Transverse colon (tissue), 4 donors: ENCODE results near the gene CCDC88C. TPM values are rescaled to one million over a fixed set of nuclear protein-coding genes. Genes with fewer than 3 reads are reported as not detected.
A peak's percentile ranks its signal among the peaks of the same experiment; 100 is the strongest.

Experiments
- DNase-seq: peaks from one replicate; pipeline ENCODE4 v3.0.0-alpha.2; 2019
- H3K27ac ChIP-seq, 4 donors: fragments of 200-600 bp; sonication (generic); 2 replicates each; pipeline ENCODE4 v1.5.1; 2016 to 2018; ENCODE audit warnings: inconsistent platforms in 4 of 4
- H3K27me3 ChIP-seq: fragments of 200-600 bp; sonication (generic); 2 replicates; pipeline ENCODE4 v1.5.1; 2017; ENCODE audit warnings: inconsistent platforms
- H3K36me3 ChIP-seq, 4 donors: fragments of 200-600 bp; sonication (generic); 2 replicates each; pipeline ENCODE4 v1.5.1; 2017 to 2019; ENCODE audit warnings: inconsistent platforms in 4 of 4
- H3K4me1 ChIP-seq, 4 donors: fragments of 200-600 bp; sonication (generic); 2 replicates each; pipeline ENCODE4 v1.5.1; 2017 to 2020; ENCODE audit warnings: inconsistent platforms in 4 of 4
- H3K4me3 ChIP-seq, 4 donors: fragments of 200-600 bp; sonication (generic); 1 replicate in 1 of 4; 2 replicates in 3 of 4; pipeline versions ENCODE4 v1.5.1 to v1.6.1; 2017 to 2019; ENCODE audit warnings: inconsistent platforms in 4 of 4
- H3K9me3 ChIP-seq, 2 donors: fragments of 200-600 bp; sonication (generic); 2 replicates each; pipeline ENCODE4 v1.5.1; 2017 to 2019; ENCODE audit warnings: inconsistent platforms in 2 of 2
- EP300 ChIP-seq: sonication (generic); formaldehyde crosslinking; IDR thresholded peaks from one replicate; pipeline ENCODE4 v1.6.1; 2017; ENCODE audit warnings: antibody characterized with exemption, low read depth
- POLR2A ChIP-seq: fragments of 450-650 bp; IDR thresholded peaks from one replicate; pipeline ENCODE4 v1.6.1; 2016; ENCODE audit warnings: antibody characterized with exemption, mild to moderate bottlenecking, moderate library complexity
- POLR2AphosphoS5 ChIP-seq, 3 donors: sonication (generic); formaldehyde crosslinking; IDR thresholded peaks; one replicate each; pipeline ENCODE4 v1.6.1; 2016; ENCODE audit warnings: antibody characterized with exemption in 3 of 3
- WGBS, 2 donors: methylation state at CpG; one replicate each; pipeline ENCODE4 v1.1.5; 2018; ENCODE audit warnings: low coverage in 1 of 2; 5-methylcytosine and 5-hydroxymethylcytosine counted together
- in situ Hi-C, 4 donors: fragments of 200-750 bp; cut with MboI; loops; one replicate each; pipeline versions ENCODE4 v1.15.0 to v1.15.1; 2017; ENCODE audit warnings: low sequenced_read_pairs in 3 of 4, low pct_ligation_motif_present in 1 of 4, low pct_unique_long_range_greater_than_20kb in 1 of 4
- intact Hi-C: fragments of 100-400 bp; cut with DNase I; formaldehyde crosslinking; loops from one replicate; pipeline ENCODE4 v1.15.1; 2023; ENCODE audit warnings: low total_unique reads
- total RNA-seq, 4 donors: library from RNA; depleted of rRNA; stranded (reverse); fragments of >200 nt; gene quantifications; one replicate each; pipeline ENCODE4 v1.1.0, GENCODE V29; 2016
- TF ChIP-seq, protein P1 (sequence below), 5 experiments: fragments of 200-600 bp in 3 of 5; fragments of 450-650 bp in 2 of 5; sonication (generic) in 3 of 5; IDR thresholded peaks; 1 replicate in 2 of 5; 2 replicates in 3 of 5; pipeline ENCODE4 v1.5.1; 2016 to 2017; ENCODE audit warnings: antibody characterized with exemption in 5 of 5, inconsistent platforms in 3 of 5, mild to moderate bottlenecking in 2 of 5, moderate library complexity in 1 of 5

CCDC88C gene
- total RNA-seq, 4 donors from 2014 or later = 29.5 to 171 (median 60.3) TPM

DNA sequence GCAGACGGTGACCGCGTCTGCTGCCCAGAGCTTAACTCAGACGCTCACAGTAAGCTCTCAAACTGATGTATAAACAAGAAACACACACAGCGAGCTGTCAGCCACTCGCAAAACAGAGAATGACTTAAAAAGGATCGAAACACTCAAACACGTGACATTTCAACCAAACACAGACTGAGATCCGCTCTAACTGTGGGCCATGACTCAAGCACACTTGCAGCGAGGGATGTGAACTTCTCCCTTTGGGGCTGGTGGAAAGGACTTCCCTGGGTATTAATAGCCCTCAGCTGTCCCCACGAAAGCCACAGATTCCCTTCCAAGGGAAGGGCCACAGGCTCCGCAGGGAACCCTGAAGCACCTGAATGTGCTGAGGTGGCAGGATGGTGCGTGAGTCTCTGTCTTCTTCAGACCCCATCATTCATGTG lies 29.1 kb downstream of the CCDC88C start:
- peak overlapping the region; percentile 54 to 77 (median 74) for H3K27ac ChIP-seq
- H3K27me3 ChIP-seq = no peaks in the 10 kb centered on the region
- H3K9me3 ChIP-seq = no peaks in the 10 kb centered on the region
- intact Hi-C loops = no loop called here
- no peak overlapping the region for H3K4me3 ChIP-seq
- 66% methylated on average over 13 of the region's 13 CpGs; no CpG with 5 or more reads in 1 of the 2 donors for WGBS, 2 donors
- DNase-seq = peak; percentile 55
- H3K36me3 ChIP-seq = no peaks in the 10 kb centered on the region
- TF ChIP-seq EP300 (no peak), POLR2A (no peak), POLR2AphosphoS5 (IDR thresholded peaks at IDR 0.05) (peak in 1 of 3 donors; percentile 9)
- H3K4me1 ChIP-seq = peaks cover 0 to 40% (median 11%) of the 10 kb centered on the region in 4 donors
- in situ Hi-C loops = no loop called here

DNA sequence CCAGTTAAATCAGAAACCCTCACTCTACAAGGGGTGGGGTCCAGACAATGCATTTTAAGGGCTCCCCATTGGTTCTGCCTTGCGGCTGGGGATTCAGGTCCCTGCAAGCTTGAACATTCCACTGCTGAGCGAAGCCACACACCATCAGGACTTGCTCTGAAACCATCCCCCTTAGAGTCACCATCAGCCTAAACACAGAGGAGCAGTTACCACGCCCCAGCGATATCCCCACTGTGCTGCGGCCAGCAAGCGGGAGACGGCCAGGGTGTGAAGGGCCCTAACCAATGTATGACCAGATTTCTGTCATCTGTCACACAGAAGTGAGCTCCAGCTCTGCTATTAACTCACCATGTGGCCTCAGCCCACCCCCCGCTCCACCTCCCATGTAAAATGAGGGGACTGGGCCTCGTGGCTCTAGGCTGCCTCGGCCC lies 29.7 kb downstream of the CCDC88C start:
- no peak for DNase-seq
- intact Hi-C loops (no loop called here), in situ Hi-C loops (no loop called here)
- 68 to 73% methylated on average over 4 to 10 of the region's 10 CpGs for WGBS, 2 donors
- H3K27ac ChIP-seq = peak overlapping the region; percentile 38 to 77 (median 74)
- no peaks in the 10 kb centered on the region for H3K9me3 ChIP-seq
- peaks cover 0 to 40% (median 11%) of the 10 kb centered on the region in 4 donors for H3K4me1 ChIP-seq
- no peaks in the 10 kb centered on the region for H3K36me3 ChIP-seq
- TF ChIP-seq POLR2A (no peak), EP300 (no peak), POLR2AphosphoS5 (IDR thresholded peaks at IDR 0.05) (no peak)
- TF ChIP-seq, protein P1, sequence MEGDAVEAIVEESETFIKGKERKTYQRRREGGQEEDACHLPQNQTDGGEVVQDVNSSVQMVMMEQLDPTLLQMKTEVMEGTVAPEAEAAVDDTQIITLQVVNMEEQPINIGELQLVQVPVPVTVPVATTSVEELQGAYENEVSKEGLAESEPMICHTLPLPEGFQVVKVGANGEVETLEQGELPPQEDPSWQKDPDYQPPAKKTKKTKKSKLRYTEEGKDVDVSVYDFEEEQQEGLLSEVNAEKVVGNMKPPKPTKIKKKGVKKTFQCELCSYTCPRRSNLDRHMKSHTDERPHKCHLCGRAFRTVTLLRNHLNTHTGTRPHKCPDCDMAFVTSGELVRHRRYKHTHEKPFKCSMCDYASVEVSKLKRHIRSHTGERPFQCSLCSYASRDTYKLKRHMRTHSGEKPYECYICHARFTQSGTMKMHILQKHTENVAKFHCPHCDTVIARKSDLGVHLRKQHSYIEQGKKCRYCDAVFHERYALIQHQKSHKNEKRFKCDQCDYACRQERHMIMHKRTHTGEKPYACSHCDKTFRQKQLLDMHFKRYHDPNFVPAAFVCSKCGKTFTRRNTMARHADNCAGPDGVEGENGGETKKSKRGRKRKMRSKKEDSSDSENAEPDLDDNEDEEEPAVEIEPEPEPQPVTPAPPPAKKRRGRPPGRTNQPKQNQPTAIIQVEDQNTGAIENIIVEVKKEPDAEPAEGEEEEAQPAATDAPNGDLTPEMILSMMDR (IDR thresholded peaks at IDR 0.05) = no peak
- H3K4me3 ChIP-seq = no peak overlapping the region
- no peaks in the 10 kb centered on the region for H3K27me3 ChIP-seq

DNA sequence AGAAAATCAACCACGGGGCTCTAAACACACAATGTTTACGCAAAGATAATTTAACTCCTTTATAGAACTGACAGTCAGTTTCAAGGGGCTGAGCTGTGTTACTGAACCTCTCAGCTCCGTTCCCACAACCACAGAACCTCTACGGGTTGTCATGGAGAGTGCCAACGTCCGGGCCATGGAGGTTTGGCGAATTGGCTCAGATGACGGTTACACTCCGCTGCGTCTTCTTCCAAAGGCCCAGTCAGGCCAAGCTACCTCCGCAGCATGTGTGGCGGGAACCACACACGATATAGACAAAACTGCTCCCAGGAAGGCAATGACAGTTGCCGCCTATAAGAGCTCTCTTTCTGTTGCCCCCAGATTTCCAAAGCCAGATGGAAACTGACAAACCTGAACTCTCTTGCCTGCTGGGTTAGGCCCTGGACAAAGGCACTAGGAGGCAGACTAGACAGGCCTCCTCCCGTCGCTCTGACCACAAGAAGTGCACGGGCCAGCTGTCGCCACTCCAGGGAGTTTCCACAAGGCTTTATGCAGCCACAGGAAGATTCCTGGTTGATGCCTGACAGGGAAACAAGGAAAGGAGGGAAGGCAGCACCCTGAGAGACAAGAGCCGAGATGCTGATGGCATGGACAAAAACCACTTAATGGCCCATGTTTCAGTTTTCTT lies 30.3 kb downstream of the CCDC88C start:
- Histone ChIP-seq H3K36me3 (no peaks in the 10 kb centered on the region), H3K4me1 (peaks cover 0 to 36% (median 11%) of the 10 kb centered on the region in 4 donors), H3K4me3 (no peak overlapping the region), H3K27me3 (no peaks in the 10 kb centered on the region), H3K27ac (peak overlapping the region; percentile 10 to 77 (median 74)), H3K9me3 (no peaks in the 10 kb centered on the region)
- TF ChIP-seq POLR2AphosphoS5 (IDR thresholded peaks at IDR 0.05) (no peak), EP300 (no peak), POLR2A (no peak)
- TF ChIP-seq, protein P1 (IDR thresholded peaks at IDR 0.05) = no peak
- WGBS, 2 donors = 56 to 76% methylated on average over 2 to 19 of the region's 19 CpGs
- no peak for DNase-seq
- in situ Hi-C loops (no loop called here), intact Hi-C loops (no loop called here)

DNA sequence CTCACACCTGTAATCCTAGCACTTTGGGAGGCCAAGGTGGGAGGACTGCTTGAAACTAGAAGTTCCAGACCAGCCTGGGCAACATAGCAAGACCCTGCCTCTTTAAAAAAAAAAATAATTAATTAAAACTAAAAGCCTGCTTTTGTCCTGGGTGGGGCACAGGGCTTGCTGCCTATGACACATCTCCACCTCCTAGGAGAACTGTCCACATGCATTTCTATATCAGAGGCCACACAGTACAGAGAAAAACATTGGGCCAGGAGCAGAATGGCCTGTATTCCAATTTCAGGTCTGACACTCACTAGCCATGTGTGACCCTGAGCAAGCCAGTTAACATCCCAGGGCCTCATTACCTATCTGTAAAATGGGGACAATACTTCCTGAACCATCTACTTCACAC lies 31.9 kb downstream of the CCDC88C start:
- DNase-seq = no peak
- Histone ChIP-seq H3K27me3 (no peaks in the 10 kb centered on the region), H3K4me1 (peaks cover 0 to 32% (median 11%) of the 10 kb centered on the region in 4 donors), H3K9me3 (no peaks in the 10 kb centered on the region), H3K36me3 (no peaks in the 10 kb centered on the region), H3K4me3 (no peak overlapping the region), H3K27ac (no peak overlapping the region)
- in situ Hi-C loops (no loop called here), intact Hi-C loops (no loop called here)
- TF ChIP-seq EP300 (no peak), POLR2AphosphoS5 (IDR thresholded peaks at IDR 0.05) (no peak), POLR2A (no peak)
- TF ChIP-seq, protein P1 (IDR thresholded peaks at IDR 0.05) = no peak
